Raji (cell line): ENCODE data around the gene C10orf105.

ENCODE experiments used
- POLR2A ChIP-seq: IDR thresholded peaks from 2 replicates; pipeline ENCODE4 v1.6.1; 2011; ENCODE audit warnings: low read depth, low read length, control low read depth; ENCODE audit not compliant: insufficient read depth

The C10orf105 gene

GRCh38 chr10:71754562-71754961 is 35.0 kb upstream of the C10orf105 start:
- no peak for TF ChIP-seq POLR2A

GRCh38 chr10:71753960-71754505 is 34.5 kb upstream of the C10orf105 start:
- no peak for TF ChIP-seq POLR2A

- TF ChIP-seq POLR2A: no peak
These were observed 33.7 kb upstream of the C10orf105 start for GRCh38 chr10:71753091-71753959.

- no peak for TF ChIP-seq POLR2A
These were observed 33.0 kb upstream of the C10orf105 start for GRCh38 chr10:71752391-71753090.

GRCh38 chr10:71751515-71752224 is 32.1 kb upstream of the C10orf105 start:
- no peak for TF ChIP-seq POLR2A

GRCh38 chr10:71750986-71751385 is 31.4 kb upstream of the C10orf105 start:
- TF ChIP-seq POLR2A: no peak

- no peak for TF ChIP-seq POLR2A
These were observed 30.7 kb upstream of the C10orf105 start for GRCh38 chr10:71750124-71750841.

- no peak for TF ChIP-seq POLR2A
These were observed 29.8 kb upstream of the C10orf105 start for GRCh38 chr10:71749396-71749795.

GRCh38 chr10:71748671-71749191 is 29.2 kb upstream of the C10orf105 start:
- no peak for TF ChIP-seq POLR2A

- no peak for TF ChIP-seq POLR2A
These were observed 28.3 kb upstream of the C10orf105 start for GRCh38 chr10:71747551-71748523.

- no peak for TF ChIP-seq POLR2A
These were observed 27.5 kb upstream of the C10orf105 start for GRCh38 chr10:71747039-71747531.

GRCh38 chr10:71746344-71747037 is 26.9 kb upstream of the C10orf105 start:
- no peak for TF ChIP-seq POLR2A
